Measurements from ENCODE around the gene RIC8B.
A peak's percentile ranks its signal among the peaks of the same experiment; 100 is the strongest.

RIC8B gene

GRCh38 chr12:106801830-106802533 is 27.5 kb downstream of the RIC8B start:
- H3K27ac Mint-ChIP-seq = no peak overlapping the region
- no peaks in the 10 kb centered on the region for H3K4me1 Mint-ChIP-seq
- DNase-seq = no peak
- H3K27me3 Mint-ChIP-seq = no peaks in the 10 kb centered on the region
- no peak overlapping the region for H3K4me3 Mint-ChIP-seq
- no peaks in the 10 kb centered on the region for H3K9me3 Mint-ChIP-seq
- H3K36me3 Mint-ChIP-seq = peaks cover 21% of the 10 kb centered on the region
- CTCF ChIA-PET = interaction anchor here (1.0 kb wide), 1 partner anchor 117 kb away, joined by 3 read pairs; no protein-coding TSS in a partner anchor

- CTCF ChIA-PET = no interaction called here
- no peaks in the 10 kb centered on the region for H3K9me3 Mint-ChIP-seq
- H3K27me3 Mint-ChIP-seq = no peaks in the 10 kb centered on the region
- no peaks in the 10 kb centered on the region for H3K4me1 Mint-ChIP-seq
- H3K27ac Mint-ChIP-seq = no peak overlapping the region
- no peak overlapping the region for H3K4me3 Mint-ChIP-seq
- H3K36me3 Mint-ChIP-seq = peaks cover 21% of the 10 kb centered on the region
- DNase-seq = no peak
Observed at GRCh38 chr12:106804668-106805067, 30.2 kb downstream of the RIC8B start.

GRCh38 chr12:106814714-106815113 is 40.2 kb downstream of the RIC8B start:
- no peak overlapping the region for H3K27ac Mint-ChIP-seq
- H3K36me3 Mint-ChIP-seq = peaks cover 21% of the 10 kb centered on the region
- no peaks in the 10 kb centered on the region for H3K9me3 Mint-ChIP-seq
- H3K27me3 Mint-ChIP-seq = no peaks in the 10 kb centered on the region
- DNase-seq = no peak
- H3K4me1 Mint-ChIP-seq = no peaks in the 10 kb centered on the region
- CTCF ChIA-PET = no interaction called here
- no peak overlapping the region for H3K4me3 Mint-ChIP-seq

GRCh38 chr12:106815741-106816140 is 41.3 kb downstream of the RIC8B start:
- no peak overlapping the region for H3K4me3 Mint-ChIP-seq
- H3K9me3 Mint-ChIP-seq = no peaks in the 10 kb centered on the region
- DNase-seq = no peak
- no peaks in the 10 kb centered on the region for H3K4me1 Mint-ChIP-seq
- no peak overlapping the region for H3K27ac Mint-ChIP-seq
- H3K36me3 Mint-ChIP-seq = peaks cover 21% of the 10 kb centered on the region
- H3K27me3 Mint-ChIP-seq = no peaks in the 10 kb centered on the region
- CTCF ChIA-PET = no interaction called here

GRCh38 chr12:106816231-106816630 is 41.7 kb downstream of the RIC8B start:
- Mint-ChIP-seq H3K27ac (no peak overlapping the region), H3K4me3 (no peak overlapping the region), H3K4me1 (no peaks in the 10 kb centered on the region), H3K9me3 (no peaks in the 10 kb centered on the region), H3K36me3 (peaks cover 24% of the 10 kb centered on the region), H3K27me3 (no peaks in the 10 kb centered on the region)
- DNase-seq = no peak
- CTCF ChIA-PET = interaction anchor here (0.7 kb wide), 1 partner anchor 1550 kb away, joined by 3 read pairs; no protein-coding TSS in a partner anchor

GRCh38 chr12:106819991-106820390 is 45.5 kb downstream of the RIC8B start:
- no peaks in the 10 kb centered on the region for H3K9me3 Mint-ChIP-seq
- H3K27ac Mint-ChIP-seq = no peak overlapping the region
- no peaks in the 10 kb centered on the region for H3K27me3 Mint-ChIP-seq
- peaks cover 28% of the 10 kb centered on the region for H3K36me3 Mint-ChIP-seq
- no peaks in the 10 kb centered on the region for H3K4me1 Mint-ChIP-seq
- no peak overlapping the region for H3K4me3 Mint-ChIP-seq
- no peak for DNase-seq
- CTCF ChIA-PET = no interaction called here

GRCh38 chr12:106831699-106832098 is 57.2 kb downstream of the RIC8B start:
- H3K4me1 Mint-ChIP-seq = no peaks in the 10 kb centered on the region
- DNase-seq = no peak
- peaks cover 6% of the 10 kb centered on the region for H3K36me3 Mint-ChIP-seq
- no peaks in the 10 kb centered on the region for H3K9me3 Mint-ChIP-seq
- H3K27ac Mint-ChIP-seq = no peak overlapping the region
- no peak overlapping the region for H3K4me3 Mint-ChIP-seq
- CTCF ChIA-PET = no interaction called here
- H3K27me3 Mint-ChIP-seq = no peaks in the 10 kb centered on the region

GRCh38 chr12:106837782-106838181 is 63.3 kb downstream of the RIC8B start:
- no peak for DNase-seq
- H3K9me3 Mint-ChIP-seq = no peaks in the 10 kb centered on the region
- CTCF ChIA-PET = interaction anchor here (1.1 kb wide), 1 partner anchor 82 kb away, joined by 3 read pairs; no protein-coding TSS in a partner anchor

GRCh38 chr12:106839333-106839732 is 64.9 kb downstream of the RIC8B start:
- DNase-seq = no peak
- no peak overlapping the region for H3K4me3 Mint-ChIP-seq
- CTCF ChIA-PET = interaction anchor here (1.3 kb wide), 2 partner anchors 149 to 454 kb away, joined by 3 read pairs; no protein-coding TSS in a partner anchor
- peaks cover 8% of the 10 kb centered on the region for H3K36me3 Mint-ChIP-seq
- no peak overlapping the region for H3K27ac Mint-ChIP-seq
- no peaks in the 10 kb centered on the region for H3K27me3 Mint-ChIP-seq
- no peaks in the 10 kb centered on the region for H3K9me3 Mint-ChIP-seq
- H3K4me1 Mint-ChIP-seq = peaks cover 7% of the 10 kb centered on the region

More at GRCh38 chr12:106837782-106838181, 63.3 kb downstream of the RIC8B start:
- no peak overlapping the region for H3K4me3 Mint-ChIP-seq
- peaks cover 7% of the 10 kb centered on the region for H3K4me1 Mint-ChIP-seq
- H3K36me3 Mint-ChIP-seq = peaks cover 7% of the 10 kb centered on the region
- H3K27ac Mint-ChIP-seq = no peak overlapping the region
- no peaks in the 10 kb centered on the region for H3K27me3 Mint-ChIP-seq

GRCh38 chr12:106840243-106840642 is 65.8 kb downstream of the RIC8B start:
- no peak for DNase-seq
- H3K9me3 Mint-ChIP-seq = no peaks in the 10 kb centered on the region
- no peaks in the 10 kb centered on the region for H3K27me3 Mint-ChIP-seq
- H3K4me1 Mint-ChIP-seq = peaks cover 7% of the 10 kb centered on the region
- CTCF ChIA-PET = interaction anchor here (0.6 to 3.7 kb wide), 5 partner anchors 79 to 613 kb away, joined by 3 to 21 read pairs (median 3); no protein-coding TSS in a partner anchor
- peaks cover 8% of the 10 kb centered on the region for H3K36me3 Mint-ChIP-seq
- H3K4me3 Mint-ChIP-seq = no peak overlapping the region
- H3K27ac Mint-ChIP-seq = no peak overlapping the region

- peak; percentile 44 for DNase-seq
- no peak overlapping the region for H3K4me3 Mint-ChIP-seq
- H3K4me1 Mint-ChIP-seq = peaks cover 7% of the 10 kb centered on the region
- no peaks in the 10 kb centered on the region for H3K27me3 Mint-ChIP-seq
- peaks cover 3% of the 10 kb centered on the region for H3K36me3 Mint-ChIP-seq
- CTCF ChIA-PET = interaction anchor here (0.5 to 3.7 kb wide), 18 partner anchors 10 to 615 kb away, joined by 3 to 21 read pairs (median 3); partner anchors contain the start of gene POLR3B
- H3K9me3 Mint-ChIP-seq = no peaks in the 10 kb centered on the region
- no peak overlapping the region for H3K27ac Mint-ChIP-seq
Observed at GRCh38 chr12:106841510-106842302, 67.2 kb downstream of the RIC8B start.

GRCh38 chr12:106845902-106846301 is 71.4 kb downstream of the RIC8B start:
- H3K36me3 Mint-ChIP-seq = peaks cover 6% of the 10 kb centered on the region
- H3K9me3 Mint-ChIP-seq = no peaks in the 10 kb centered on the region
- H3K27me3 Mint-ChIP-seq = no peaks in the 10 kb centered on the region
- peaks cover 7% of the 10 kb centered on the region for H3K4me1 Mint-ChIP-seq
- CTCF ChIA-PET = interaction anchor here (1.2 kb wide), 1 partner anchor 73 kb away, joined by 4 read pairs; no protein-coding TSS in a partner anchor
- no peak for DNase-seq
- H3K27ac Mint-ChIP-seq = no peak overlapping the region
- no peak overlapping the region for H3K4me3 Mint-ChIP-seq

- Mint-ChIP-seq H3K36me3 (peaks cover 8% of the 10 kb centered on the region), H3K27ac (no peak overlapping the region), H3K27me3 (no peaks in the 10 kb centered on the region), H3K4me1 (no peaks in the 10 kb centered on the region), H3K4me3 (no peak overlapping the region), H3K9me3 (no peaks in the 10 kb centered on the region)
- DNase-seq = no peak
- CTCF ChIA-PET = interaction anchor here (1.2 kb wide), 1 partner anchor 71 kb away, joined by 3 read pairs; no protein-coding TSS in a partner anchor
Observed at GRCh38 chr12:106847861-106848260, 73.4 kb downstream of the RIC8B start.

- Mint-ChIP-seq H3K36me3 (peaks cover 12% of the 10 kb centered on the region), H3K4me1 (peaks cover 4% of the 10 kb centered on the region), H3K9me3 (no peaks in the 10 kb centered on the region), H3K27ac (no peak overlapping the region), H3K27me3 (no peaks in the 10 kb centered on the region), H3K4me3 (no peak overlapping the region)
- CTCF ChIA-PET = interaction anchor here (1.0 to 1.2 kb wide), 2 partner anchors 10 to 68 kb away, joined by 3 to 5 read pairs; no protein-coding TSS in a partner anchor
- no peak for DNase-seq
Observed at GRCh38 chr12:106851306-106851705, 76.8 kb downstream of the RIC8B start.

Measured in activated naive CD4-positive, alpha-beta T cell treated with anti-CD3 and anti-CD28 coated beads, Interleukin-2, amount 10 ng/mL, durations not matched to agents 7 days and 5 days (primary cell).